ENCODE measurements around the gene RAI1. TPM values are rescaled to one million over a fixed set of nuclear protein-coding genes. Genes with fewer than 3 reads are reported as not detected.

The RAI1 gene
- total and polyA plus RNA-seq, 2 of the 13 experiments (the other 11 are each of a cell fraction or from before 2014, with no cell fraction given), result 3.4 to 5.2 TPM

GRCh38 chr17:17839791-17840707 is 158.8 kb downstream of the RAI1 start (continued):
- no peak for TF ChIP-seq ELK4 (CRISPR knock-in tag; IDR thresholded peaks at IDR 0.05; ENCODE audit: borderline replicate concordance)
- TF ChIP-seq ZNF451 (CRISPR knock-in tag; IDR thresholded peaks at IDR 0.05), result no peak; the same call in 1 of the 2 replicates
- TF ChIP-seq CTCF (CRISPR knock-in tag; IDR thresholded peaks at IDR 0.05), result no peak
- no peak; the same call in 1 of the 2 replicates for TF ChIP-seq ZBTB33 (CRISPR knock-in tag; IDR thresholded peaks at IDR 0.05)
- 0 out of 2 replicates have a peak, but pooled peaks have one; percentile 61 for TF ChIP-seq FOXO4 (CRISPR knock-in tag; conservative IDR thresholded peaks at IDR 0.05)
- TF ChIP-seq HOMEZ (CRISPR knock-in tag; IDR thresholded peaks at IDR 0.05; ENCODE audit: low read depth), result peak; percentile 27
- TF ChIP-seq ZBTB8A (CRISPR knock-in tag; IDR thresholded peaks at IDR 0.05; ENCODE audit: borderline replicate concordance, low read depth), result no peak
- TF ChIP-seq BHLHE40 (IDR thresholded peaks at IDR 0.05; ENCODE audit: low read length), result peak; percentile 36; the same call in 1 of the 2 replicates
- no peak for TF ChIP-seq SMC3 (IDR thresholded peaks at IDR 0.05; ENCODE audit: low read length)
- peak; percentile 48; the same call in 1 of the 2 replicates for TF ChIP-seq GMEB2 (CRISPR knock-in tag; IDR thresholded peaks at IDR 0.05; ENCODE audit: low read depth)
- TF ChIP-seq ATRX (CRISPR knock-in tag; IDR thresholded peaks at IDR 0.05; ENCODE audit: borderline replicate concordance), result no peak
- TF ChIP-seq GABPA (IDR thresholded peaks at IDR 0.05; ENCODE audit: low read depth, low read length), result peak; percentile 71
- TF ChIP-seq GABPA (CRISPR knock-in tag; IDR thresholded peaks at IDR 0.05; ENCODE audit: low read depth), result peak; percentile 83
- TF ChIP-seq KAT2B (IDR thresholded peaks at IDR 0.05; ENCODE audit: borderline replicate concordance, low read depth, low read length), result no peak
- TF ChIP-seq HNF4A (CRISPR knock-in tag; IDR thresholded peaks at IDR 0.05), result peak; percentile 36; the same call in 1 of the 2 replicates
- TF ChIP-seq SALL1 (CRISPR knock-in tag; IDR thresholded peaks at IDR 0.05), result peak; percentile 72
- TF ChIP-seq TBX3 (IDR thresholded peaks at IDR 0.05; ENCODE audit: borderline replicate concordance), result no peak
- TF ChIP-seq RAD21 (CRISPR knock-in tag; IDR thresholded peaks at IDR 0.05), result no peak; the same call in 1 of the 2 replicates

Measured in HepG2 (cell line).